HFF-Myc (cell line): ENCODE measurements around the gene DTNBP1.
"Not testable (repeated sequence)": the region's sequence is repeated elsewhere in the genome, so short reads cannot be mapped to it uniquely, and the experiment has no call there.

ENCODE experiments used
- DNase-seq: peaks from one replicate; pipeline ENCODE4 v3.0.0-alpha.2; 2011; ENCODE audit warnings: low read depth; ENCODE audit errors: extremely low read depth
- H3K4me3 ChIP-seq: replicated peaks from 2 replicates; pipeline ENCODE4 v1.5.1; 2011; ENCODE audit warnings: low read depth, mild to moderate bottlenecking, control low read depth, low read length
- TF ChIP-seq, protein P1 (sequence below): IDR thresholded peaks from 2 replicates; pipeline ENCODE4 v1.5.1; 2012; ENCODE audit warnings: mild to moderate bottlenecking, low read depth, low read length, control low read depth; ENCODE audit errors: missing control alignments

Gene DTNBP1

GRCh38 chr6:15658181-15658744 lies 4.6 kb downstream of the DTNBP1 start:
- DNase-seq = no peak
- TF ChIP-seq, protein P1, sequence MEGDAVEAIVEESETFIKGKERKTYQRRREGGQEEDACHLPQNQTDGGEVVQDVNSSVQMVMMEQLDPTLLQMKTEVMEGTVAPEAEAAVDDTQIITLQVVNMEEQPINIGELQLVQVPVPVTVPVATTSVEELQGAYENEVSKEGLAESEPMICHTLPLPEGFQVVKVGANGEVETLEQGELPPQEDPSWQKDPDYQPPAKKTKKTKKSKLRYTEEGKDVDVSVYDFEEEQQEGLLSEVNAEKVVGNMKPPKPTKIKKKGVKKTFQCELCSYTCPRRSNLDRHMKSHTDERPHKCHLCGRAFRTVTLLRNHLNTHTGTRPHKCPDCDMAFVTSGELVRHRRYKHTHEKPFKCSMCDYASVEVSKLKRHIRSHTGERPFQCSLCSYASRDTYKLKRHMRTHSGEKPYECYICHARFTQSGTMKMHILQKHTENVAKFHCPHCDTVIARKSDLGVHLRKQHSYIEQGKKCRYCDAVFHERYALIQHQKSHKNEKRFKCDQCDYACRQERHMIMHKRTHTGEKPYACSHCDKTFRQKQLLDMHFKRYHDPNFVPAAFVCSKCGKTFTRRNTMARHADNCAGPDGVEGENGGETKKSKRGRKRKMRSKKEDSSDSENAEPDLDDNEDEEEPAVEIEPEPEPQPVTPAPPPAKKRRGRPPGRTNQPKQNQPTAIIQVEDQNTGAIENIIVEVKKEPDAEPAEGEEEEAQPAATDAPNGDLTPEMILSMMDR = no peak
- H3K4me3 ChIP-seq = no peak overlapping the region

DNA sequence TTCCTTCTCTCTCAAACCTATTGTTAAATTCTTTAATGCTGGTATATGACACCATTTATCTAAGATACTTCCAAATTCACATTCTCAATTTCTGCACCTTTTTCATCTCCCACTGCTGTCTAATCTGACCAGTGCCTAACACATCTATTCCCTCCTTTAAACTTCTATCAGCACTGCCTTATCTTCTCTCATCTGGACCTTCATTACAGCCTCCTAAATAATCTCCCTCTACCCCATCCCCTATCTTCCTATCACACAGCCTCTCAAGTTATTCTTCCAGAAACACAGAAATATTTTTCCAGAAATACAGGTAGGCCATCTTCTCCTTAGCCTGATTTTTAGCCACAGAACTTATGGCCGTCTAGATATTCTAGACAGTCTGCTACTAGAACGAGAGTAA lies 5.5 kb downstream of the DTNBP1 start:
- TF ChIP-seq, protein P1 = no peak
- H3K4me3 ChIP-seq = no peak overlapping the region
- no peak for DNase-seq

DNA sequence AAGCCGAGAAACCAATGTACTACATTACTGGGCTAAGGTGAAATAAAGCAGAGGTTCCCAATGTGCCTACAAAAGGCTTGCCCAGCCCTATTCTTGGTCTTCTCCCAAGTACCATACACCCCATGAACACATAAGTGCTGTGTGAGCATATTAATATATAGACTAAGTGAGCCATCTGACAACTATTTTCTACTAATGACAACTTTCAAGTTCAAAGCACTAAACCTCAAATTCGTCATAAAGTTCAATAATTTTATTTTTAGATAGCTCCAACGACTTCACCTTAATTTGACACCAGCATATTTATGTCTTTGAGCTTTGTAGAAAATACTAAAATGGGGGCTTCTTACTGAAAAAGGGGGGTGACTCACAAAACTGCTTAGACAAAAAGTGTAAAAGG lies 6.7 kb downstream of the DTNBP1 start:
- H3K4me3 ChIP-seq = no peak overlapping the region
- TF ChIP-seq, protein P1 = no peak
- DNase-seq = no peak

- DNase-seq = no peak
- H3K4me3 ChIP-seq = no peak overlapping the region
- TF ChIP-seq, protein P1 = no peak
Measured at GRCh38 chr6:15654250-15654649, 8.6 kb downstream of the DTNBP1 start.

- TF ChIP-seq, protein P1 = no peak
- H3K4me3 ChIP-seq = no peak overlapping the region
- DNase-seq = no peak
Measured at GRCh38 chr6:15653581-15653980, 9.2 kb downstream of the DTNBP1 start.

- not testable (repeated sequence) for H3K4me3 ChIP-seq, DNase-seq
Measured at GRCh38 chr6:15650004-15650559, 12.7 kb downstream of the DTNBP1 start.

- no peak overlapping the region for H3K4me3 ChIP-seq
- TF ChIP-seq, protein P1 = no peak
Measured at GRCh38 chr6:15644904-15645303, 17.9 kb downstream of the DTNBP1 start.

More at GRCh38 chr6:15644904-15645303, 17.9 kb downstream of the DTNBP1 start:
- DNase-seq = no peak
